IMR-90 (cell line): ENCODE data around the gene PDZRN3. TPM values are rescaled to one million over a fixed set of nuclear protein-coding genes. Genes with fewer than 3 reads are reported as not detected.
A peak's percentile ranks its signal among the peaks of the same experiment; 100 is the strongest.

Experiments
- ATAC-seq: fragments of 200-7000 bp; cut with Tn5 transposase; 2 replicates; pipeline ENCODE4 v1.9.1; 2020; ENCODE audit warnings: low read depth, mild to moderate bottlenecking, moderate library complexity
- BruUV-seq: library from RNA; stranded (reverse); fragments of 400-500 nt; replicated peaks from 2 replicates; lab custom pipeline; 2021; lab: Mats Ljungman, UMichigan
- CTCF ChIA-PET: fragments of 300-600 bp; formaldehyde crosslinking; extraction: SDS; loops from one replicate; lab custom pipeline; 2021; ENCODE audit warnings: antibody characterized with exemption; lab: Yijun Ruan, JAX
- POLR2A ChIA-PET: fragments of 300-600 bp; sonication (Branson Sonifier 250); formaldehyde crosslinking; loops from one replicate; lab custom pipeline; 2022; ENCODE audit warnings: antibody characterized with exemption; ENCODE audit not compliant: unreplicated experiment; lab: Charles Lee
- DNase-seq: peaks from one replicate; pipeline ENCODE4 v3.0.0; 2013
- H2AFZ ChIP-seq: replicated peaks from 2 replicates; pipeline ENCODE3; 2013; ENCODE audit warnings: low read length, mild to moderate bottlenecking; ENCODE audit not compliant: poor library complexity
- H2AK5ac ChIP-seq: 2 replicates; pipeline ENCODE4 v1.6.1; 2013; ENCODE audit warnings: low read depth, low read length, inconsistent platforms
- H2AK9ac ChIP-seq: replicated peaks from 2 replicates; pipeline ENCODE3; 2013; ENCODE audit warnings: mild to moderate bottlenecking, low read depth, low read length, moderate library complexity; ENCODE audit not compliant: poor library complexity
- H2BK120ac ChIP-seq: 2 replicates; pipeline ENCODE4 v1.6.1; 2013; ENCODE audit warnings: low read depth, low read length, inconsistent platforms
- H2BK15ac ChIP-seq: 3 replicates; pipeline ENCODE4 v1.6.1; 2013; ENCODE audit warnings: low read depth, low read length, inconsistent platforms
- H2BK20ac ChIP-seq: 2 replicates; pipeline ENCODE4 v1.6.1; 2013; ENCODE audit warnings: low read depth, mild to moderate bottlenecking, inconsistent platforms, low read length, moderate library complexity
- H2BK5ac ChIP-seq: 2 replicates; pipeline ENCODE4 v1.6.1; 2013; ENCODE audit warnings: mild to moderate bottlenecking, low read depth, low read length, inconsistent platforms; ENCODE audit not compliant: poor library complexity, severe bottlenecking
- H3K14ac ChIP-seq: replicated peaks from 2 replicates; pipeline ENCODE4 v1.6.1; 2013; ENCODE audit warnings: low read depth, low read length, inconsistent platforms
- H3K18ac ChIP-seq: 2 replicates; pipeline ENCODE4 v1.6.1; 2013; ENCODE audit warnings: low read depth, low read length, control low read depth
- H3K23ac ChIP-seq: 2 replicates; pipeline ENCODE4 v1.6.1; 2013; ENCODE audit warnings: low read depth, low read length, inconsistent platforms
- H3K27ac ChIP-seq: 2 replicates; pipeline ENCODE4 v1.5.1; 2013; ENCODE audit warnings: mild to moderate bottlenecking, control low read depth, low read length; ENCODE audit not compliant: insufficient read depth
- H3K27me3 ChIP-seq: 2 replicates; pipeline ENCODE4 v1.6.1; 2013; ENCODE audit warnings: low read length; ENCODE audit not compliant: control insufficient read depth, insufficient read depth
- H3K36me3 ChIP-seq: 2 replicates; pipeline ENCODE4 v1.6.1; 2013; ENCODE audit warnings: low read length, mixed read lengths; ENCODE audit not compliant: control insufficient read depth, insufficient read depth
- H3K4ac ChIP-seq: 2 replicates; pipeline ENCODE4 v1.6.1; 2013; ENCODE audit warnings: low read depth, low read length, inconsistent platforms
- H3K4me1 ChIP-seq: 2 replicates; pipeline ENCODE4 v1.6.1; 2013; ENCODE audit warnings: low read length, mixed read lengths; ENCODE audit not compliant: control insufficient read depth, insufficient read depth
- H3K4me2 ChIP-seq: 2 replicates; pipeline ENCODE4 v1.6.1; 2013; ENCODE audit warnings: low read depth, mild to moderate bottlenecking, control low read depth, low read length, moderate library complexity
- H3K4me3 ChIP-seq: 2 replicates; pipeline ENCODE4 v1.5.1; 2013; ENCODE audit warnings: low read depth, mild to moderate bottlenecking, control low read depth, low read length, moderate library complexity; ENCODE audit not compliant: insufficient read depth
- H3K56ac ChIP-seq: 2 replicates; pipeline ENCODE4 v1.6.1; 2013; ENCODE audit warnings: low read length, inconsistent platforms; ENCODE audit not compliant: insufficient read depth; ENCODE audit errors: extremely low read depth
- H3K79me1 ChIP-seq, 2 experiments: 2 replicates each; pipeline ENCODE4 v1.6.1; 2013; ENCODE audit warnings: low read length in 2 of 2, inconsistent platforms in 1 of 2, low read depth in 1 of 2
- H3K9ac ChIP-seq: 2 replicates; pipeline ENCODE4 v1.6.1; 2013; ENCODE audit warnings: low read depth, low read length, control low read depth
- H3K9me1 ChIP-seq: 2 replicates; pipeline ENCODE4 v1.6.1; 2013; ENCODE audit warnings: low read length, inconsistent platforms; ENCODE audit not compliant: insufficient read depth
- H3K9me3 ChIP-seq: 2 replicates; pipeline ENCODE4 v1.6.1; 2013; ENCODE audit warnings: low read length; ENCODE audit not compliant: control insufficient read depth, insufficient read depth
- H4K20me1 ChIP-seq: 2 replicates; pipeline ENCODE4 v1.6.1; 2013; ENCODE audit warnings: low read length, inconsistent platforms; ENCODE audit not compliant: insufficient read depth
- H4K5ac ChIP-seq: 2 replicates; pipeline ENCODE4 v1.6.1; 2013; ENCODE audit warnings: mild to moderate bottlenecking, low read depth, low read length, control low read depth
- H4K8ac ChIP-seq, 2 experiments: 2 replicates each; pipeline ENCODE4 v1.6.1; 2013; ENCODE audit warnings: low read depth in 2 of 2, low read length in 2 of 2, control low read depth in 1 of 2, inconsistent platforms in 1 of 2
- H4K91ac ChIP-seq: 2 replicates; pipeline ENCODE4 v1.6.1; 2013; ENCODE audit warnings: low read depth, low read length, inconsistent platforms; ENCODE audit not compliant: insufficient read depth
- BHLHE40 ChIP-seq: fragments of 150-350 bp; IDR thresholded peaks from 2 replicates; pipeline ENCODE4 v1.6.1; 2016; ENCODE audit warnings: mild to moderate bottlenecking, low read depth, low read length
- CEBPB ChIP-seq: IDR thresholded peaks from 2 replicates; pipeline ENCODE4 v1.6.1; 2012; ENCODE audit warnings: low read depth, low read length, improper control_type of control experiment
- MXI1 ChIP-seq: IDR thresholded peaks from 2 replicates; pipeline ENCODE4 v1.6.1; 2012; ENCODE audit warnings: low read depth, mild to moderate bottlenecking, low read length, moderate library complexity, borderline replicate concordance
- POLR2A ChIP-seq: IDR thresholded peaks from 2 replicates; pipeline ENCODE4 v1.6.1; 2012; ENCODE audit warnings: mild to moderate bottlenecking, low read depth, low read length
- RAD21 ChIP-seq: IDR thresholded peaks from 2 replicates; pipeline ENCODE4 v1.6.1; 2012; ENCODE audit warnings: low read length, improper control_type of control experiment
- RCOR1 ChIP-seq: IDR thresholded peaks from 2 replicates; pipeline ENCODE4 v1.6.1; 2012; ENCODE audit warnings: mild to moderate bottlenecking, low read length, improper control_type of control experiment; ENCODE audit not compliant: insufficient replicate concordance
- WGBS, 2 experiments: methylation state at CpG; one replicate each; pipeline versions ENCODE4 v1.1.5 to v1.1.7; 2013; ENCODE audit warnings: missing lambda C conversion rate in 2 of 2; ENCODE audit not compliant: insufficient read length in 1 of 2; ENCODE audit errors: extremely low coverage in 2 of 2; 5-methylcytosine and 5-hydroxymethylcytosine counted together
- dilution Hi-C: fragments of 300-500 bp; cut with HindIII; formaldehyde crosslinking; loops from one replicate; pipeline ENCODE4 v1.14.3; 2018; ENCODE audit warnings: low sequenced_read_pairs; ENCODE audit not compliant: unreplicated experiment
- in situ Hi-C: fragments of 300-500 bp; cut with MboI; formaldehyde crosslinking; loops from 3 replicates; pipeline ENCODE4 v1.14.3; 2019; ENCODE audit warnings: low sequenced_read_pairs, inconsistent platforms, mixed read lengths
- intact Hi-C: fragments of 100-400 bp; cut with micrococcal nuclease; formaldehyde crosslinking; loops from 2 replicates; pipeline ENCODE4 v1.10.0; 2022
- polyA plus RNA-seq, 3 experiments: library from polyadenylated mRNA; depleted of rRNA; stranded (reverse); fragments of >200 nt; gene quantifications; 2 replicates each; pipeline ENCODE4 v1.2.3, GENCODE V29; 2012; ENCODE audit warnings: low replicate concordance in 1 of 3
- total RNA-seq: library from RNA; depleted of rRNA; stranded (reverse); fragments of >200 nt; gene quantifications from 2 replicates; pipeline ENCODE4 v1.2.3, GENCODE V29; 2012

The PDZRN3 gene
- total and polyA plus RNA-seq, 2 of the 4 experiments (the other 2 are of a cell fraction) = 9.4 to 17.0 TPM

- intact Hi-C loops = no loop called here
- Histone ChIP-seq H4K20me1 (peaks cover 57% of the 10 kb centered on the region), H2BK5ac (no peak overlapping the region), H2AFZ (no peak overlapping the region), H2BK20ac (no peak overlapping the region), H3K18ac (no peak overlapping the region), H3K4me1 (peaks cover 4% of the 10 kb centered on the region; the same call in 1 of the 2 replicates), H2AK5ac (no peak overlapping the region), H3K4me3 (no peak overlapping the region), H3K79me1 (peaks cover 7 to 48% of the 10 kb centered on the region in 2 experiments), H3K9ac (no peak overlapping the region), H2BK120ac (no peak overlapping the region), H3K14ac (no peak overlapping the region), H4K5ac (no peak overlapping the region), H3K4ac (no peak overlapping the region), H3K27me3 (no peaks in the 10 kb centered on the region), H4K91ac (no peak overlapping the region), H3K9me3 (no peaks in the 10 kb centered on the region), H3K27ac (no peak overlapping the region), H3K4me2 (no peak overlapping the region), H2BK15ac (no peak overlapping the region), H3K36me3 (no peaks in the 10 kb centered on the region), H2AK9ac (no peak overlapping the region), H3K56ac (no peak overlapping the region), H3K9me1 (no peaks in the 10 kb centered on the region; the same call in 1 of the 2 replicates), H3K23ac (no peak overlapping the region), H4K8ac (no peak overlapping the region)
- BruUV-seq = no TSS peak
- dilution Hi-C loops = loop anchor here (25.0 kb wide), 1 partner anchor 102 kb away; no protein-coding TSS in a partner anchor
- no peak for TF ChIP-seq POLR2A
- TF ChIP-seq BHLHE40 = 0 out of 2 replicates have a peak, but pooled peaks have one; percentile 25
- no peak for TF ChIP-seq RCOR1
- no peak for TF ChIP-seq MXI1
- 0 out of 2 replicates have a peak, but pooled peaks have one; percentile 12 for TF ChIP-seq RAD21
- TF ChIP-seq CEBPB = peak; percentile 87
- ATAC-seq (peak; percentile 69), DNase-seq (peak; percentile 91)
- no CpG with 5 or more reads among the region's 2 CpGs for WGBS, 2 experiments
- CTCF ChIA-PET = interaction anchor here (0.8 to 1.9 kb wide), 6 partner anchors 9 to 112 kb away, joined by 3 to 12 read pairs (median 3); no protein-coding TSS in a partner anchor
- POLR2A ChIA-PET = no interaction called here
- in situ Hi-C loops = loop anchor here (25.0 kb wide), 1 partner anchor 102 kb away; no protein-coding TSS in a partner anchor
These were observed 10.3 kb downstream of the PDZRN3 start for GRCh38 chr3:73614419-73614818.
